ENCODE measurements around the gene VAMP1.

- TF ChIP-seq CTCF (conservative IDR thresholded peaks at IDR 0.05) (no peak), EZH2 (IDR thresholded peaks at IDR 0.05; ENCODE audit: low read depth) (no peak)
These were observed 19.6 kb downstream of the VAMP1 start for GRCh38 chr12:6450869-6451347.
